Thymus (tissue), 11 donors: ENCODE data around the gene SIM1. TPM values are rescaled to one million over a fixed set of nuclear protein-coding genes. Genes with fewer than 3 reads are reported as not detected.

Experiments used
- DNase-seq, 9 donors: peaks; one replicate each; pipeline ENCODE4 v3.0.0-alpha.2; 2013; ENCODE audit warnings: low spot score in 9 of 9, low read depth in 6 of 9, missing footprints in 1 of 9
- H3K27ac ChIP-seq, 2 donors: one replicate each; pipeline ENCODE4 v1.5.1; 2013; ENCODE audit warnings: control low read depth in 1 of 2, low read depth in 1 of 2, low read length in 1 of 2, mild to moderate bottlenecking in 1 of 2, moderate library complexity in 1 of 2
- H3K27me3 ChIP-seq, 2 donors: one replicate each; pipeline ENCODE4 v1.5.1; 2013; ENCODE audit warnings: low read length in 1 of 2; ENCODE audit not compliant: control insufficient read depth in 2 of 2, insufficient read depth in 1 of 2
- H3K36me3 ChIP-seq, 2 donors: one replicate each; pipeline ENCODE4 v1.5.1; 2013; ENCODE audit warnings: low read length in 1 of 2, mild to moderate bottlenecking in 1 of 2, moderate library complexity in 1 of 2; ENCODE audit not compliant: control insufficient read depth in 2 of 2, insufficient read depth in 2 of 2
- H3K4me1 ChIP-seq, 2 donors: one replicate each; pipeline ENCODE4 v1.5.1; 2013; ENCODE audit warnings: low read length in 2 of 2; ENCODE audit not compliant: control insufficient read depth in 2 of 2, insufficient read depth in 2 of 2
- H3K4me3 ChIP-seq, 2 donors: one replicate each; pipeline ENCODE4 v1.5.1; 2013; ENCODE audit warnings: low read length in 2 of 2, control low read depth in 1 of 2, mild to moderate bottlenecking in 1 of 2
- H3K9me3 ChIP-seq, 2 donors: one replicate each; pipeline ENCODE4 v1.5.1; 2013; ENCODE audit warnings: low read length in 1 of 2, mild to moderate bottlenecking in 1 of 2; ENCODE audit not compliant: control insufficient read depth in 2 of 2, insufficient read depth in 1 of 2
- WGBS: extraction: QIAGEN DNeasy Blood & Tissue Kit; methylation state at CpG from one replicate; pipeline ENCODE4 v1.1.7; 2013; 5-methylcytosine and 5-hydroxymethylcytosine counted together
- polyA plus RNA-seq: library from polyadenylated mRNA; stranded (reverse); fragments of 200-250 nt; gene quantifications from one replicate; pipeline ENCODE4 v1.2.3, GENCODE V29; 2013
- total RNA-seq: library from RNA; stranded (reverse); fragments of 120-200 nt; gene quantifications from one replicate; pipeline ENCODE4 v1.2.4, GENCODE V29; 2013
- donor health status: healthy.

The SIM1 gene
- total and polyA plus RNA-seq, 2 donors = 0.02 to 0.05 TPM

DNA sequence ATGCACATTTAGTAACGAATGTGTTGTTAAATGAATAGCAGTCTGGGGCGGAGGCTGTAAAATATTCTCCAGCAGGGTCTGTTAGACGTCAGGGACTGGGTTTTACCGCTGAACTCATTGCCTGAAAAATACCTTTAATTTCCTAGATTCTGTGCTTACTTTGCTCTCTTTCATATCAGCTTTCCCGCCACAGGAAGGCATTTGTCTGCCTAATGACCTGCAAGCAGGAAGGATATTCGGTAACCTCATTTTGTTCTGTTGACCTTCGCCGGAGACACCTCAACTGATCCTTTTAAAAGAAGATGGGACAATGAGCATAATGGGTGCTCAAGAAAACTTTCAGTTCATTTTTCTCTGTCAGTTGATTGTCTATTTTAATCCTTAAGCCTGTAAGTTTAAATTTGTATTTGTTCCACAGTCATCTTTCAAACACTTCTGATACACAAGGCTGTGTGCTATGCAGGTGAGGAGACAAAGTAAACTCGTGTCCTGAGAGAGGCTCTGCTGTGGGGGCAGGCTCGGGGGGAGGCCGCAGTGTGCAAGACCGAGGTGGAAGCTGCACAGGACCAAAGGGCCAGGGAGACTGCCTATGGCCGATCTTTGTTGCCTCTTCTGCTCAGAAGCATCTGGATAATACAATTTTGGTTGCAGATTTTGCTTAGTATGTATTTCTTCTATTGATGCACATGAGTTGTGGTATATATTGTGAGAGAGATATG is 27.4 kb upstream of the SIM1 start:
- Histone ChIP-seq H3K27me3 (peaks cover 2 to 9% of the 10 kb centered on the region in 2 donors), H3K36me3 (no peaks in the 10 kb centered on the region), H3K4me3 (no peak overlapping the region), H3K4me1 (no peaks in the 10 kb centered on the region), H3K9me3 (no peaks in the 10 kb centered on the region), H3K27ac (no peak overlapping the region)
- WGBS = 73% methylated on average over 13 of the region's 13 CpGs
- DNase-seq = no peak

DNA sequence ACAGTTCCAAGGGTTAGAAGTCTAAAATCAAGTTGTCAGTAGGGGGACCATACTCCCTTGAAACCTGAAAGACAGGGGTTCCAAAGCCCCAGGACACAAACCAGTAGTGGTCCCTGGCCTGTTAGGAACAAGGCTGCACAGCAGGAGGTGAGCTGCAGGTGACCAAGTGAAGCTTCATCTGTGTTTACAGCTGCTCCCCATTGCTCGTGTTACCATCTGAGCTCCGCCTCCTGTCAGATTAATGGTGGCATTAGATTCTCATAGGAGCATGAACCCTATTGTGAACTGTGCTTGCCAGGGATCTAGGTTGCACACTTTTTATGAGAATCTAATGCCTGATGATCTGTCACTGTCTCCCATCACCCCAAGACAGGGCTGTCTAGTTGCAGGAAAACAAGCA is 25.3 kb upstream of the SIM1 start:
- 98% methylated on average over 2 of the region's 2 CpGs for WGBS
- H3K9me3 ChIP-seq = no peaks in the 10 kb centered on the region

DNA sequence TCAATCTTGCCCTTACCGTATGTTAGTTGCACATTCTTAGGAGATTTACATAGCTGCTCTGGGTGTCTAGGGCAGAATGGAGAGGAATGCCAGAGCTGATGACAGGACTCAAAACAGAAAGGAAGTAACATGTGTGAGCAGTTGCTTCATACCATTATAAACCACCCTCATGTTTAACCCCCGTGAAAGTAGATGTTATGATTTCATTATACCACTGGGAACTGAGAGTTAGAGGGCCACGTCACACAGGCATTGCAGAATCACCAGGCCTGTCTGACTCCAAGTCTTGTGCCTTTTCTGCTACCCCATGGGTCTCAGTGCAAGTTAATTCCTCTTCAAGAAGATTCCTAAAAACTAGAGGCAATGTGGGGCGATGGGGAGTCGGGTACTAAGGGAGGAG is 23.5 kb upstream of the SIM1 start:
- WGBS = 87% methylated on average over 5 of the region's 5 CpGs
- Histone ChIP-seq H3K4me1 (no peaks in the 10 kb centered on the region), H3K9me3 (no peaks in the 10 kb centered on the region), H3K27ac (no peak overlapping the region), H3K36me3 (no peaks in the 10 kb centered on the region), H3K4me3 (no peak overlapping the region), H3K27me3 (peaks cover 2 to 12% of the 10 kb centered on the region in 2 donors)
- no peak for DNase-seq

More for the DNA sequence above, 25.3 kb upstream of the SIM1 start:
- no peak overlapping the region for H3K27ac ChIP-seq
- H3K4me3 ChIP-seq = no peak overlapping the region
- no peaks in the 10 kb centered on the region for H3K36me3 ChIP-seq
- DNase-seq = no peak
- H3K27me3 ChIP-seq = peaks cover 2 to 13% of the 10 kb centered on the region in 2 donors
- no peaks in the 10 kb centered on the region for H3K4me1 ChIP-seq

DNA sequence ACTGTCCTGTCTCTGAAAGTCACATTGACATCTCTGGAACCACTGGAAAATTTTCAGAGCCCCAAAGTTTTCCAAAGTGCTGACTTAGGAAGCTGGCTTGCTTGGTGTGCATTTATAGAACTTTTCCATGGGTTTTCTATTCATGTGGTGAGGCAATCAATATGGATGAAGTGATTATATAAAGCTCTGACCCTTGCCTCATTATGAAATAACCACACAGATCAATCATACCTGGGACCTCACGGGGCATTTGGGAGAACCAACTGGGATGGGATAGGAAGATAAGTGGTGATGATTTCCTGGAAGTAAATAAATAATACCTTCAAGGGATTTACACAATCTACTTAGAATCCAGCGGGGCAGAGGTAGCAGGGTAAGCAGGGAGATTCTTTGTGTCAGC is 22.9 kb upstream of the SIM1 start:
- Histone ChIP-seq H3K27ac (no peak overlapping the region), H3K4me3 (no peak overlapping the region), H3K9me3 (no peaks in the 10 kb centered on the region), H3K36me3 (no peaks in the 10 kb centered on the region), H3K4me1 (no peaks in the 10 kb centered on the region), H3K27me3 (peaks cover 2 to 13% of the 10 kb centered on the region in 2 donors)
- WGBS = 89% methylated on average over 2 of the region's 2 CpGs
- DNase-seq = no peak

DNA sequence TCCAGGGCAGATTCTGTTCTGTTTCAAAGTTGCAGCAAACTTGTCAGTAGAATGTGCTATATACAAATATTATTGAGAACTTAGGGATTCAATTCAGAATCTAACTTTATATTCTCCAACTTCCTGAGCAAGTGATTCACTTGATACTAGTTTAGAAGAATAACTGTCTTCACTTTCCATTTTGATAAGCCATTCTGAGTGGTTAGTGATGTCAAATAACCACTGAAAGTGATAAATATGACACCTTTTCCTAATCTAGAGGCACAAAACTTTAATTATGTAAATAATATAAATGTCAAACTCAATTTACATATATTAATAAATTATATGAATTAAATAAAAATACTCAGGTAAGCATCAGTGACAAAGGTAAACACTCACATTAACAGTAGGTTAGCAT is 20.5 kb upstream of the SIM1 start:
- H3K27ac ChIP-seq = no peak overlapping the region
- H3K4me1 ChIP-seq = no peaks in the 10 kb centered on the region
- no peaks in the 10 kb centered on the region for H3K36me3 ChIP-seq
- H3K27me3 ChIP-seq = peaks cover 2 to 10% of the 10 kb centered on the region in 2 donors
- no peak for DNase-seq
- no peaks in the 10 kb centered on the region for H3K9me3 ChIP-seq
- H3K4me3 ChIP-seq = no peak overlapping the region

DNA sequence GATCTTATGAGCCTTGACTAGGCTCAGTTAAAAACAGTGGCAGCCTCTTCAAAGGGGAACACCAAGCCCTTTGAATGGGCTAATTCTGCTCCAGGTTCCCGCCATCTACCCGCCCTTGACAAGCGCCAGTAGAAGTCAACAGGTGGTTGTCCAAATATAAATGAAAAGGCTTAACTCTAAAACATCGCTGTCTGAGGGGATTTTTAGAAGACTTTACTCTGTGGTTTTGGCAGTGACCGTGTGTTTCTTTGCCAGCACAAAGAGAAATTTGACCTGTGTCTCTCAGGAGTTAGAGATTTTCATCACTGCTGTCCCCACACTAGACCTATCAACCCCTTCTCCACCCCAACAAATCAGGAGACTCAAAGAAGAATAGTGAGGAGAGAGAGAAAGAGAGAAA is 19.8 kb upstream of the SIM1 start:
- Histone ChIP-seq H3K9me3 (no peaks in the 10 kb centered on the region), H3K27me3 (peaks cover 2 to 8% of the 10 kb centered on the region in 2 donors), H3K36me3 (no peaks in the 10 kb centered on the region), H3K4me1 (no peaks in the 10 kb centered on the region), H3K27ac (no peak overlapping the region), H3K4me3 (no peak overlapping the region)
- WGBS = 87% methylated on average over 5 of the region's 5 CpGs
- peak in 1 of 9 donors; percentile 27 for DNase-seq

DNA sequence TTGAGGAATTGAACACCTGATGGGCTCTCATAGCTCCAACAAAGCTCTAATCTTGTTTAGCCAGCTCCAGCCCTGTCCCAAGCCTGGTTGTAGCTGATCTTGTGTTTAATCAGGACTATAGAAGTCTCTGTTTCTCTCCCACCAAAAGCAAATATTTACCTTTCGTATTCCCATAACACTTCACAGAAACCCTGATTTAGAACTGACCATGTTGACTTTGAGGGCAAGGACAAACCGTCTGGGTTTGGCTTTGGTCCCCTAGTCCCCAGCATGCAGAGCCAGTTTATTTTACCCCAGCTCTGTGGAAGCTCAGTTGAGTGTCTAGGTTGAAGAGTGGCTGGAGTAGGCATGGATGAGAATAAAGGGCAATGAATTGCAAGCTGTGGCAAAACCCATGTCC is 18.0 kb upstream of the SIM1 start:
- Histone ChIP-seq H3K27ac (no peak overlapping the region), H3K36me3 (no peaks in the 10 kb centered on the region), H3K4me3 (no peak overlapping the region), H3K9me3 (no peaks in the 10 kb centered on the region), H3K4me1 (no peaks in the 10 kb centered on the region), H3K27me3 (peaks cover 2 to 10% of the 10 kb centered on the region in 2 donors)
- WGBS = 81% methylated on average over 2 of the region's 2 CpGs
- no peak for DNase-seq

DNA sequence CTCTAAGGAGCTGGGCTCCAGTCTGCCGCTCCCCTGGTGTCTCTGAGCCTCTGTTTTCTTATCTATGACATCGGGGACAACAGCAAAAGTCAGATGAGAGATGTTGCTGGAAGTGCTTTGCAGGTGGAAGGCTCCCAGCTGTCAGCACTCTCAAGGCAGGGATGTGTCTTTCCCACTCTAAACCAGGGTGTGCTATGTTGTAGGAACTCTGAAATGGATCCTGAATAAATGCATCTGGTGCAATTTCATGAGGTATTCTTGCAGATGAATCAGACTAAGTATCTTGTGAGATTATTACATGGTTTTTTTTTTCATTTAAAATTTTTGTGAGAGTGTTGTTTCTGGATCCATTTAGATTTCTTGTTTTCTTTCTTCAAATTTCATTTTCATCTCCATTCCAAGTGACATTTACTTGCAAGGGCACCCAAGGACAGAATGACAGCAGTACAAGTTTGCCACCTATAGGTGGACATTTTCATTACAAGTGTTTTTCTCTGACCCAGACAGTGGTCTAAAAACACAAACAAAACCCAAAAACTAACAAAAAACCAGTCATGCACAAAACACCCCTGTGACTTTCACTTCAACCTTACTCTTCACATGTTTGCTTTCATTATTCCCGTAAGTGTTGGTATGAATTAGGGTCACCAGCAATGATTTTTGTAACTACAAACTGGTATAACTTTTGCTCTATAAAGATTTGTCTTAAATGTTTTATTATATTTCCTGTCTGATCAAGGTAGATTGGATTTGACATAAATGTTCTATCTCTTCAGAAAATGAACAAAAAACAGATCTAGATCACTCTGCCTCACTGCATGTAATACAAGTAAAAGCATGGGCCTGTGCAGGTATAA is 14.7 kb upstream of the SIM1 start:
- peak in 2 of 9 donors; percentile 22 to 55 for DNase-seq
- 85% methylated on average over 3 of the region's 3 CpGs for WGBS
- H3K36me3 ChIP-seq = no peaks in the 10 kb centered on the region

DNA sequence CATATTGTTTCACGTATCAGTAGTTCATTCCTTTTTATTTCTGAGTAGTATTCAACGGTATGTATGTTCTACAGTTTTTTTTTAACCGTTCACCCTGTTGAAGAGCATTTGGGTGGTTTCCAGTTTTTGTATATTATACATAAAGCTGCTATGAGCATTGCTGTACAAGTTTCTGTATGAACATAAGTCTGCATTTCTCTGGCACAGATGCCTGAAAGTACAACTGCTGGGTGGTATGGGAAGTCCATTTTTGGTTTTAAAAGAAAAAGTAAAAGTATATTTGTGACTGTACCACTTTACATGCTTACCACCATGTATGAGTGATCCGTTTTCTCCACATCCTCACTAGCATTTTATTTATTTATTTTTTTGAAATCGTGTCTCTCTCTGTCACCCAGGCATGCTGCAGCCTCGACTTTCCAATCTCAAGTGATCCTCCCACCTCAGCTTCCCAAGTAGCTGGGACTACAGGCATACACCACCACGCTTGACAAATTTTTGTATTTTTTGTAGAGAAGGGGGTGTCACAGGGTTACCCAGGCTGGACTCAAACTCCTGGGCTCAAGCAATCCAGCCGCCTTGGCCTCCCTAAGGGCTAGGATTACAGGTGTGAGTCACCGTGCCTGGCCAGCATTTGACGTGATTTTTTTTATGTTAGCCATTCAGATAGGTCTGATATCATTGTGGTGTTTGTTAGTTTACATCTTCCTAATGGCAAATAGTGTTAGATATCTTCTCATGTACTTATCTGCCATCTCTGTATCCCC is 11.0 kb upstream of the SIM1 start:
- 90% methylated on average over 10 of the region's 10 CpGs for WGBS
- DNase-seq = no peak
- Histone ChIP-seq H3K27ac (no peak overlapping the region), H3K4me3 (no peak overlapping the region), H3K27me3 (peaks cover 15 to 41% of the 10 kb centered on the region in 2 donors), H3K4me1 (no peaks in the 10 kb centered on the region), H3K9me3 (no peaks in the 10 kb centered on the region), H3K36me3 (no peaks in the 10 kb centered on the region)

More for the DNA sequence above, 14.7 kb upstream of the SIM1 start:
- H3K9me3 ChIP-seq = no peaks in the 10 kb centered on the region
- no peak overlapping the region for H3K27ac ChIP-seq
- H3K27me3 ChIP-seq = peaks cover 0 to 16% of the 10 kb centered on the region in 2 donors
- no peak overlapping the region for H3K4me3 ChIP-seq
- no peaks in the 10 kb centered on the region for H3K4me1 ChIP-seq
